Gastroesophageal sphincter (tissue), 3 donors: ENCODE results near the gene EDAR.

Source experiments
- POLR2A ChIP-seq, 2 donors: fragments of 450-650 bp; IDR thresholded peaks; one replicate each; pipeline ENCODE4 v1.6.1; 2017; ENCODE audit warnings: antibody characterized with exemption in 2 of 2, mild to moderate bottlenecking in 2 of 2, moderate library complexity in 1 of 2
- POLR2AphosphoS5 ChIP-seq: sonication (generic); formaldehyde crosslinking; IDR thresholded peaks from one replicate; pipeline ENCODE4 v1.6.1; 2017; ENCODE audit warnings: antibody characterized with exemption
- TF ChIP-seq, protein P1 (sequence below), 4 experiments: fragments of 200-600 bp in 2 of 4; fragments of 450-650 bp in 2 of 4; sonication (generic) in 1 of 4; IDR thresholded peaks; one replicate each; pipeline ENCODE4 v1.5.1; 2017 to 2019; ENCODE audit warnings: antibody characterized with exemption in 4 of 4, mild to moderate bottlenecking in 2 of 4, moderate library complexity in 2 of 4

DNA sequence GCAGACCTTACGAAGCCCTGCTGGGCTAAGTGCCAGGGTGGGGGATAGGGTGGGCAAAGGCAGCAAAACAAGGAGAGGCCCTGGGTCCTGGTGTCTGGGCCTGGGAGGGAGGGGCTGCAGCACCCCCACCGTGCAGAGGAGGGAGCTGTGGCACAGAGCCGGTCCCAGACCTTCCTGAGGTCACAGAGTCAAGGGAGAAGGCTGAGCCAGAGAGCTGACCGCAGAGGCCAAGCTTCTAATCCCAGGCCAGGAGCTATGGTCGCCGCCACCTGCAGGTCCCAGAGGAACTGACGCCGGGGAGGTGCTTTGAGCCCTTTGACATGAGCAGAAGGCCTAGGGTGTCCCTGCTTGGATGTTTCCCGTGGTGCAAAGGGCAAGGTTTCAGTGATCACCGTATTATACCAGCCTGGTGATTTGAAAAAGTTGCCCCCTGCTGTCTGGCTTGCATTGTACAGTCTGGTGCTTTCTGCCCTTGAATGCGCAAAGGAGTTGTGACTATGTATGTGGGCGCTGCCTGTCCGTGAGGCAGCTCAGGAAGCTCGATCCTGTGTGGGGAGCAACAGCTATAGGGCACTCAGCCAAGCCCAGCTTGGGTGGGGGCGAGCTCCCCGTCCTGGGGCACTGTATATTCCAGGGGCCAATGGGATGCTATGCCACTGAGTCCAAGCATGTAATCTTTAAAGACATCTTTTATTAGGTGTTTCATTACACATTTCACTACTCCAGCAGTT, 44.3 kb downstream of the EDAR start:
- TF ChIP-seq POLR2AphosphoS5, result no peak
- no peak for TF ChIP-seq POLR2A (IDR thresholded peaks at IDR 0.05)
- TF ChIP-seq, protein P1, sequence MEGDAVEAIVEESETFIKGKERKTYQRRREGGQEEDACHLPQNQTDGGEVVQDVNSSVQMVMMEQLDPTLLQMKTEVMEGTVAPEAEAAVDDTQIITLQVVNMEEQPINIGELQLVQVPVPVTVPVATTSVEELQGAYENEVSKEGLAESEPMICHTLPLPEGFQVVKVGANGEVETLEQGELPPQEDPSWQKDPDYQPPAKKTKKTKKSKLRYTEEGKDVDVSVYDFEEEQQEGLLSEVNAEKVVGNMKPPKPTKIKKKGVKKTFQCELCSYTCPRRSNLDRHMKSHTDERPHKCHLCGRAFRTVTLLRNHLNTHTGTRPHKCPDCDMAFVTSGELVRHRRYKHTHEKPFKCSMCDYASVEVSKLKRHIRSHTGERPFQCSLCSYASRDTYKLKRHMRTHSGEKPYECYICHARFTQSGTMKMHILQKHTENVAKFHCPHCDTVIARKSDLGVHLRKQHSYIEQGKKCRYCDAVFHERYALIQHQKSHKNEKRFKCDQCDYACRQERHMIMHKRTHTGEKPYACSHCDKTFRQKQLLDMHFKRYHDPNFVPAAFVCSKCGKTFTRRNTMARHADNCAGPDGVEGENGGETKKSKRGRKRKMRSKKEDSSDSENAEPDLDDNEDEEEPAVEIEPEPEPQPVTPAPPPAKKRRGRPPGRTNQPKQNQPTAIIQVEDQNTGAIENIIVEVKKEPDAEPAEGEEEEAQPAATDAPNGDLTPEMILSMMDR (IDR thresholded peaks at IDR 0.05), result no peak
